MCF 10A (cell line): ENCODE measurements around the gene MKLN1. TPM values are rescaled to one million over a fixed set of nuclear protein-coding genes. Genes with fewer than 3 reads are reported as not detected.

Experiments
- BruUV-seq: library from RNA; stranded (reverse); fragments of 400-500 nt; replicated peaks from 2 replicates; lab custom pipeline; 2021; lab: Mats Ljungman, UMichigan
- CTCF ChIA-PET: fragments of 300-600 bp; sonication (Branson Sonifier 250); formaldehyde crosslinking; extraction: SDS; loops from one replicate; lab custom pipeline; 2021; ENCODE audit warnings: antibody characterized with exemption, inconsistent platforms; lab: Yijun Ruan, JAX
- POLR2A ChIA-PET: fragments of 300-600, 350-650 bp; sonication (Branson Sonifier 250); formaldehyde crosslinking; extraction: SDS; loops from one replicate; lab custom pipeline; 2020; ENCODE audit warnings: antibody characterized with exemption, inconsistent platforms; lab: Yijun Ruan, JAX
- DNase-seq: peaks from one replicate; pipeline ENCODE4 v3.0.0-alpha.2; 2018; ENCODE audit not compliant: unreplicated experiment
- H3K27ac Mint-ChIP-seq: one replicate; pipeline ENCODE4 v1.8.0; 2022; ENCODE audit warnings: mild to moderate bottlenecking, low read depth, mixed read lengths; ENCODE audit not compliant: unreplicated experiment
- H3K27me3 Mint-ChIP-seq: one replicate; pipeline ENCODE4 v1.8.0; 2022; ENCODE audit warnings: mixed read lengths; ENCODE audit not compliant: insufficient read depth, unreplicated experiment
- H3K36me3 Mint-ChIP-seq: one replicate; pipeline ENCODE4 v1.8.0; 2022; ENCODE audit warnings: mild to moderate bottlenecking, moderate library complexity, mixed read lengths; ENCODE audit not compliant: insufficient read depth, unreplicated experiment
- H3K4me1 Mint-ChIP-seq: one replicate; pipeline ENCODE4 v1.8.0; 2022; ENCODE audit warnings: mixed read lengths; ENCODE audit not compliant: insufficient read depth, unreplicated experiment
- H3K4me3 Mint-ChIP-seq: one replicate; pipeline ENCODE4 v1.8.0; 2022; ENCODE audit warnings: mild to moderate bottlenecking, moderate library complexity, mixed read lengths; ENCODE audit not compliant: unreplicated experiment
- H3K9me3 Mint-ChIP-seq: one replicate; pipeline ENCODE4 v1.8.0; 2022; ENCODE audit warnings: mixed read lengths; ENCODE audit not compliant: unreplicated experiment
- CTCF ChIP-seq: fragments of 200-600 bp; IDR thresholded peaks from one replicate; pipeline ENCODE4 v1.8.0; 2022; ENCODE audit warnings: antibody characterized with exemption, mild to moderate bottlenecking; ENCODE audit not compliant: unreplicated experiment
- intact Hi-C: fragments of 100-400 bp; cut with micrococcal nuclease; formaldehyde crosslinking; loops from 2 replicates; pipeline ENCODE4 v1.14.1; 2022
- total RNA-seq: library from RNA; stranded (reverse); gene quantifications from 2 replicates; pipeline ENCODE4 v1.2.3, GENCODE V29; 2022

Gene MKLN1
- total RNA-seq, 1 experiment from 2014 or later, result 35.6 TPM

- H3K27ac Mint-ChIP-seq, result peak overlapping the region; percentile 62
- ChIA-PET POLR2A (interaction anchor here (0.9 to 1.2 kb wide), 3 partner anchors 8 to 13 kb away, joined by 3 to 4 read pairs (median 3); no protein-coding TSS in a partner anchor), CTCF (no interaction called here)
- H3K9me3 Mint-ChIP-seq, result no peaks in the 10 kb centered on the region
- no peak for DNase-seq
- no peak overlapping the region for H3K4me3 Mint-ChIP-seq
- no TSS peak for BruUV-seq
- peaks cover 15% of the 10 kb centered on the region for H3K36me3 Mint-ChIP-seq
- TF ChIP-seq CTCF, result no peak
- intact Hi-C loops, result no loop called here
- peaks cover 27% of the 10 kb centered on the region for H3K4me1 Mint-ChIP-seq
- H3K27me3 Mint-ChIP-seq, result no peaks in the 10 kb centered on the region
These were observed 47.1 kb downstream of the MKLN1 start for GRCh38 chr7:131374821-131375220.

GRCh38 chr7:131381069-131381838 lies 53.6 kb downstream of the MKLN1 start:
- Mint-ChIP-seq H3K36me3 (peaks cover 12% of the 10 kb centered on the region), H3K9me3 (no peaks in the 10 kb centered on the region), H3K27ac (no peak overlapping the region), H3K4me3 (no peak overlapping the region), H3K27me3 (no peaks in the 10 kb centered on the region), H3K4me1 (peaks cover 18% of the 10 kb centered on the region)
- no TSS peak for BruUV-seq
- no peak for DNase-seq
- intact Hi-C loops, result no loop called here
- ChIA-PET CTCF (interaction anchor here (0.6 kb wide), 1 partner anchor 445 kb away, joined by 3 read pairs; no protein-coding TSS in a partner anchor), POLR2A (interaction anchor here (0.6 kb wide), 1 partner anchor 33 kb away, joined by 4 read pairs; no protein-coding TSS in a partner anchor)
- no peak for TF ChIP-seq CTCF

GRCh38 chr7:131383417-131384285 lies 56.0 kb downstream of the MKLN1 start:
- DNase-seq, result no peak
- Mint-ChIP-seq H3K4me3 (no peak overlapping the region), H3K9me3 (no peaks in the 10 kb centered on the region), H3K36me3 (peaks cover 3% of the 10 kb centered on the region), H3K4me1 (peaks cover 18% of the 10 kb centered on the region), H3K27me3 (no peaks in the 10 kb centered on the region), H3K27ac (no peak overlapping the region)
- CTCF ChIA-PET, result interaction anchor here (0.7 kb wide), 1 partner anchor 62 kb away, joined by 3 read pairs; no protein-coding TSS in a partner anchor
- TF ChIP-seq CTCF, result no peak
- intact Hi-C loops, result no loop called here
- POLR2A ChIA-PET, result interaction anchor here (0.7 to 0.8 kb wide), 2 partner anchors 9 to 17 kb away, joined by 3 read pairs; no protein-coding TSS in a partner anchor
- no TSS peak for BruUV-seq

- no peak for TF ChIP-seq CTCF
- no peaks in the 10 kb centered on the region for H3K36me3 Mint-ChIP-seq
- no peaks in the 10 kb centered on the region for H3K27me3 Mint-ChIP-seq
- intact Hi-C loops, result no loop called here
- no peak for DNase-seq
- H3K4me3 Mint-ChIP-seq, result no peak overlapping the region
- H3K4me1 Mint-ChIP-seq, result peaks cover 18% of the 10 kb centered on the region
- ChIA-PET POLR2A (interaction anchor here (0.8 kb wide), 1 partner anchor 9 kb away, joined by 4 read pairs; no protein-coding TSS in a partner anchor), CTCF (no interaction called here)
- H3K27ac Mint-ChIP-seq, result peak overlapping the region; percentile 31
- no TSS peak for BruUV-seq
- H3K9me3 Mint-ChIP-seq, result no peaks in the 10 kb centered on the region
These were observed 56.6 kb downstream of the MKLN1 start for GRCh38 chr7:131384286-131384635.
